ENCODE measurements around the gene RNF224. TPM values are rescaled to one million over a fixed set of nuclear protein-coding genes. Genes with fewer than 3 reads are reported as not detected.

The RNF224 gene
- polyA plus RNA-seq, 3 donors = not detected

DNA sequence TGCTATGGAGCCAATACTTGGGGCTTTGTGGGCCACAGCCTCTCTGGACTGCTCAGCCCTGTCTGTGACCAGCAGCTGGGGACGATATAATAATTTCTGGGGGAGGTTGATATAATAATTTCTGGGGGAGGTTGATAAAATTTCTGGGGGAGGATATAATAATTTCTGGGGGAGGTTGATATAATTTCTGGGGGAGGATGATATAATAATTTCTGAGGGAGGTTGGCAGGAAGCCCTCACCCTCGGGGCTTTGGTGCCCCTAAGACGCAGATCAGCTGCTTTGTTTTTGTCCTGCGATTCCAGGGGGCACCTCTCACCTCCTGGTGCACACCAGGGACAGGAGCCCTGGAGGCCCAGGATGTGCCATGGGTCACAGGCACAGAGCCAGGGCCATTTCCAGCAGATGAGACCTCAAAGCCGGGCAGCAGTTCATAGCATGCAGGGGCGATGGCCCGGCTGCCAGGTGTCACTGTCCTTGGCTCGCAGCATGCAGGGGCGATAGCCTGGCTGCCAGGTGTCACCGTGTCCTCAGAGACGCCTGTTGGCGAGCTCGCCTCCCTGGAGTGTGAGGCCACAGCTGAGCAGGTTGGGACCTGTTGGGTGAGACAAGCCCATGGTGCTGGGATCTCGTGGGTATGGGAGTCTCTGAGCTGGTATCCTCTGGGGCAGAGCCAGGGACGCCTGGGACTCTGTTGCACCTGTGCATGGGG, 46.5 kb downstream of the RNF224 start:
- no peak overlapping the region for H3K4me3 ChIP-seq (replicated peaks in 1 of 3; ENCODE audit: low read depth in 2 of 3, low read length in 3 of 3)
- WGBS (ENCODE audit: insufficient coverage) = 90% methylated on average over 15 of the region's 15 CpGs
- no peak overlapping the region for H2AFZ ChIP-seq (ENCODE audit: insufficient read depth, low read depth, low read length, poor library complexity, severe bottlenecking)
- H3K9me3 ChIP-seq (replicated peaks in 1 of 2; ENCODE audit: control insufficient read depth in 1 of 2, insufficient read depth in 1 of 2, low read length in 2 of 2) = no peaks in the 10 kb centered on the region
- peaks cover 19 to 52% of the 10 kb centered on the region in 2 donors for H3K36me3 Mint-ChIP-seq
- no peaks in the 10 kb centered on the region for H3K9me3 Mint-ChIP-seq
- H3K36me3 ChIP-seq (replicated peaks in 1 of 2; ENCODE audit: control insufficient read depth in 1 of 2, insufficient read depth in 2 of 2, low read length in 2 of 2) = peaks cover 16 to 52% of the 10 kb centered on the region in 2 donors
- no peak overlapping the region for H3K4me3 Mint-ChIP-seq
- H3K4me1 ChIP-seq (ENCODE audit: control insufficient read depth in 1 of 2, insufficient read depth in 2 of 2, low read length in 2 of 2) = peaks cover 38 to 56% of the 10 kb centered on the region in 2 donors
- H3K4me1 Mint-ChIP-seq = peaks cover 43% of the 10 kb centered on the region
- peaks cover 30% of the 10 kb centered on the region for H4K20me1 ChIP-seq (ENCODE audit: insufficient read depth, low read length)
- no peak overlapping the region for H3K27ac ChIP-seq (ENCODE audit: low read depth in 1 of 2, low read length in 2 of 2)
- no peaks in the 10 kb centered on the region for H3K27me3 ChIP-seq (ENCODE audit: control insufficient read depth in 2 of 2, insufficient read depth in 2 of 2, low read length in 2 of 2)
- no peak for DNase-seq
- peaks cover 28% of the 10 kb centered on the region for H3K79me2 ChIP-seq (ENCODE audit: insufficient read depth, low read length)
- H3K4me2 ChIP-seq (replicated peaks; ENCODE audit: extremely low read depth, low read length, poor library complexity, severe bottlenecking) = no peak overlapping the region
- TF ChIP-seq, protein P1, sequence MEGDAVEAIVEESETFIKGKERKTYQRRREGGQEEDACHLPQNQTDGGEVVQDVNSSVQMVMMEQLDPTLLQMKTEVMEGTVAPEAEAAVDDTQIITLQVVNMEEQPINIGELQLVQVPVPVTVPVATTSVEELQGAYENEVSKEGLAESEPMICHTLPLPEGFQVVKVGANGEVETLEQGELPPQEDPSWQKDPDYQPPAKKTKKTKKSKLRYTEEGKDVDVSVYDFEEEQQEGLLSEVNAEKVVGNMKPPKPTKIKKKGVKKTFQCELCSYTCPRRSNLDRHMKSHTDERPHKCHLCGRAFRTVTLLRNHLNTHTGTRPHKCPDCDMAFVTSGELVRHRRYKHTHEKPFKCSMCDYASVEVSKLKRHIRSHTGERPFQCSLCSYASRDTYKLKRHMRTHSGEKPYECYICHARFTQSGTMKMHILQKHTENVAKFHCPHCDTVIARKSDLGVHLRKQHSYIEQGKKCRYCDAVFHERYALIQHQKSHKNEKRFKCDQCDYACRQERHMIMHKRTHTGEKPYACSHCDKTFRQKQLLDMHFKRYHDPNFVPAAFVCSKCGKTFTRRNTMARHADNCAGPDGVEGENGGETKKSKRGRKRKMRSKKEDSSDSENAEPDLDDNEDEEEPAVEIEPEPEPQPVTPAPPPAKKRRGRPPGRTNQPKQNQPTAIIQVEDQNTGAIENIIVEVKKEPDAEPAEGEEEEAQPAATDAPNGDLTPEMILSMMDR (IDR thresholded peaks at IDR 0.05) = no peak
- intact Hi-C loops (cut with micrococcal nuclease) = no loop called here
- H3K27me3 Mint-ChIP-seq (ENCODE audit: low read depth in 3 of 3) = peaks cover 0 to 4% (median 2%) of the 10 kb centered on the region in 3 donors
- no peak overlapping the region for H3K9ac ChIP-seq (ENCODE audit: insufficient read depth, low read length, poor library complexity, severe bottlenecking)
- peak overlapping the region in 2 of 7 donors; percentile 13 to 45 for H3K27ac Mint-ChIP-seq

DNA sequence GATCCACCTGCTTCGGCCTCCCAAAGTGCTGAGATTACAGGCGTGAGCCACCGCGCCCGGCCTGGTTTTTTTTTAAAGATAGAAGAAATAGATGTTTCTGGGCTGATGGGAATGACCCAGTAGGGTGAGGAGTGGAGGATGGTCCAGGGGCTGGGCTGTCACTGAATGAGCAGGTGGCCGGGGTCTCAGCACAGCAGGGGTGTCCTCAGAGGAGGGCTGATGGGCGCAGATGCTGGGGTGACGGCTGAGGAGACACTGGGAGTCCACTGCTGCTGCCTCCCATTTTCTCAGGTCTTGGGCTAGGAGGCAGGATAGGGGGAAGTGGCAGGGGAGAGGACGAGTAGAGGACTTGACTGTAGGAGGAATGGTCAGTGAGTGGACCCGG, 47.9 kb downstream of the RNF224 start:
- TF ChIP-seq, protein P1 (IDR thresholded peaks at IDR 0.05) = no peak
- Histone ChIP-seq H3K36me3 (replicated peaks in 1 of 2; ENCODE audit: control insufficient read depth in 1 of 2, insufficient read depth in 2 of 2, low read length in 2 of 2) (peaks cover 23 to 52% of the 10 kb centered on the region in 2 donors), H3K27me3 (ENCODE audit: control insufficient read depth in 2 of 2, insufficient read depth in 2 of 2, low read length in 2 of 2) (no peaks in the 10 kb centered on the region), H4K20me1 (ENCODE audit: insufficient read depth, low read length) (peaks cover 32% of the 10 kb centered on the region), H3K27ac (ENCODE audit: low read depth in 1 of 2, low read length in 2 of 2) (peak overlapping the region; percentile 27 to 31), H3K9ac (ENCODE audit: insufficient read depth, low read length, poor library complexity, severe bottlenecking) (peak overlapping the region; percentile 4), H3K4me3 (replicated peaks in 1 of 3; ENCODE audit: low read depth in 2 of 3, low read length in 3 of 3) (no peak overlapping the region), H3K79me2 (ENCODE audit: insufficient read depth, low read length) (peaks cover 43% of the 10 kb centered on the region), H3K4me1 (ENCODE audit: control insufficient read depth in 1 of 2, insufficient read depth in 2 of 2, low read length in 2 of 2) (peaks cover 37 to 61% of the 10 kb centered on the region in 2 donors), H3K4me2 (replicated peaks; ENCODE audit: extremely low read depth, low read length, poor library complexity, severe bottlenecking) (peak overlapping the region; percentile 10), H3K9me3 (replicated peaks in 1 of 2; ENCODE audit: control insufficient read depth in 1 of 2, insufficient read depth in 1 of 2, low read length in 2 of 2) (no peaks in the 10 kb centered on the region), H2AFZ (ENCODE audit: insufficient read depth, low read depth, low read length, poor library complexity, severe bottlenecking) (no peak overlapping the region)
- H3K36me3 Mint-ChIP-seq = peaks cover 16 to 48% of the 10 kb centered on the region in 2 donors
- peaks cover 42% of the 10 kb centered on the region for H3K4me1 Mint-ChIP-seq
- 95% methylated on average over 10 of the region's 10 CpGs for WGBS (ENCODE audit: insufficient coverage)
- no peak for DNase-seq
- H3K4me3 Mint-ChIP-seq = peak overlapping the region; percentile 26 to 62
- peak overlapping the region; percentile 30 to 89 (median 83) for H3K27ac Mint-ChIP-seq
- intact Hi-C loops (cut with micrococcal nuclease) = no loop called here
- H3K9me3 Mint-ChIP-seq = no peaks in the 10 kb centered on the region
- peaks cover 0 to 4% (median 2%) of the 10 kb centered on the region in 3 donors for H3K27me3 Mint-ChIP-seq (ENCODE audit: low read depth in 3 of 3)
